Muscle layer of colon (tissue), 2 donors: Measurements from ENCODE around the gene ESPL1.
A peak's percentile ranks its signal among the peaks of the same experiment; 100 is the strongest.
"Not testable (repeated sequence)": the region's sequence is repeated elsewhere in the genome, so short reads cannot be mapped to it uniquely, and the experiment has no call there.

ENCODE experiments used
- H3K27ac ChIP-seq: one replicate; pipeline ENCODE4 v1.7.0; 2013; ENCODE audit warnings: low read depth, mild to moderate bottlenecking, low read length, moderate library complexity
- H3K27me3 ChIP-seq, 2 donors: one replicate each; pipeline ENCODE4 v1.7.0; 2013; ENCODE audit warnings: low read length in 2 of 2, mild to moderate bottlenecking in 2 of 2; ENCODE audit not compliant: insufficient read depth in 2 of 2, control insufficient read depth in 1 of 2
- H3K36me3 ChIP-seq: one replicate; pipeline ENCODE4 v1.7.0; 2013; ENCODE audit warnings: mild to moderate bottlenecking, low read length; ENCODE audit not compliant: insufficient read depth
- H3K4me1 ChIP-seq: one replicate; pipeline ENCODE4 v1.7.0; 2013; ENCODE audit warnings: mild to moderate bottlenecking, low read length; ENCODE audit not compliant: insufficient read depth
- H3K4me3 ChIP-seq, 2 donors: one replicate each; pipeline ENCODE4 v1.7.0; 2013; ENCODE audit warnings: low read length in 2 of 2, low read depth in 1 of 2, mild to moderate bottlenecking in 1 of 2, moderate library complexity in 1 of 2
- H3K9ac ChIP-seq: one replicate; pipeline ENCODE4 v1.7.0; 2013; ENCODE audit warnings: low read length
- H3K9me3 ChIP-seq: one replicate; pipeline ENCODE4 v1.7.0; 2013; ENCODE audit warnings: mild to moderate bottlenecking, low read length
- donor health status: abdominal sarcoma.
- donor health status: Adenocarcinoma of cecum.

ESPL1 gene

DNA sequence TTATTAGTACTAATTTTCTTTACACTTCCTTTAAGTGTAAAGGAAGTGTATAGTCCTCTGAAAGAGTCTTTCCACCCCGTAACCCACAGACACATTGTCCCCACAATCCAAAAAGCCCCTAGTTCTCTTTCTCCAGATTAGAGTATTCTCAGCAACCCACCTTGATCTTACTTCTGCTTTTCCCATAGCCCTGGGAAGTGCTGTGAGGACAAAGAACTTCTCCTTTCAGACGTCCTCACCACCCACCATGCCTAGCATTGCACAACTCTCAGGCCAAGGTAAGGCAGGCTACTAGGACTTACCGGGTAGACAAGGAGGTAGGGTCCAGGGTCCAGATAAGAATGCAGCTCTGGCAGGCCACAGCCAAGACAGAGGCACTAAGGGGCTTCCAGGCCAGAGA, 45.9 kb downstream of the ESPL1 start:
- Histone ChIP-seq H3K36me3 (peaks cover 50% of the 10 kb centered on the region), H3K4me3 (no peak overlapping the region), H3K9ac (no peak overlapping the region)

DNA sequence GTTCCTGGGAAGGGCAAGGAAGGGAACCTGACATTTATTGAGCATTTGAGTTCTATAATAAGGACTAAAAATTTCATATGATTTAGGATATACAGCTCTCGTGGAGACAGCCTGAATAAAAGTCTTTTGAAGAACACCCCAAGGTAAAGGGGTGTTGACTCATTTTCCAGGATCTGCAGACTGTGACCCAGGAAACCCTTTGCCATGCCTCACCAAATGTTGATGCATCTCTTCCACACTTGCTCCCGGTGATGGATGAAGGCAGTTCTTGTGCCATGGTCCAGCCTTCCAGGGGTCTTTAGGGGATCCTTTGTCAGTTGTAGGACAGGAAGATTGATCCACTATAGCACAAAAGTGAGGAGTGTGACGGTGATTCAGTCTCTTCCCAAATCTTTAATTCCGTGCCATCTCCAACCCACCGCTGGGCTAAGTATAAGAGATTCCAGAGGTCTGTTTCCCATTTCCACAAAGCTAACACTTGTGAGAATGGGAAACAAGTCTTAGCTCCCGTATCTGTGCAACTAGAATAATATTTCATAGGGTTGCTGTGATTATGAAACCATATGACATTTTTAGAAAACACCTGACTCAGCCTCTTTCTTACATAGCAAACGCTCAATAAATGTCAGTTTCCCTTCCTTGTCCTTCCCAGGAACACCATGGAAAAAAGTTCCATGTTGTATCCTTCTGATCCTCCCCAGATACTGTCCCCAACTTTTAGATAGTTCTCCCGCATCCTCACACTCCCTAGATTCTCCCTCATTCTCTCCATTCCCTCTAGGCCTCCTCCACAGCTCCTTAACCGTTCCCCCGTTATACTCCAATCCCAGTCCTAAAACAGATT, 52.5 kb downstream of the ESPL1 start:
- no peaks in the 10 kb centered on the region for H3K27me3 ChIP-seq
- peaks cover 26% of the 10 kb centered on the region for H3K4me1 ChIP-seq
- H3K27ac ChIP-seq: peak overlapping the region; percentile 80
- no peaks in the 10 kb centered on the region for H3K9me3 ChIP-seq
- H3K4me3 ChIP-seq: peak overlapping the region; percentile 67 to 91
- H3K36me3 ChIP-seq: peaks cover 29% of the 10 kb centered on the region
- H3K9ac ChIP-seq: peak overlapping the region; percentile 66

More for the DNA sequence above, 45.9 kb downstream of the ESPL1 start:
- Histone ChIP-seq H3K4me1 (no peaks in the 10 kb centered on the region), H3K27me3 (no peaks in the 10 kb centered on the region), H3K9me3 (no peaks in the 10 kb centered on the region), H3K27ac (no peak overlapping the region)

DNA sequence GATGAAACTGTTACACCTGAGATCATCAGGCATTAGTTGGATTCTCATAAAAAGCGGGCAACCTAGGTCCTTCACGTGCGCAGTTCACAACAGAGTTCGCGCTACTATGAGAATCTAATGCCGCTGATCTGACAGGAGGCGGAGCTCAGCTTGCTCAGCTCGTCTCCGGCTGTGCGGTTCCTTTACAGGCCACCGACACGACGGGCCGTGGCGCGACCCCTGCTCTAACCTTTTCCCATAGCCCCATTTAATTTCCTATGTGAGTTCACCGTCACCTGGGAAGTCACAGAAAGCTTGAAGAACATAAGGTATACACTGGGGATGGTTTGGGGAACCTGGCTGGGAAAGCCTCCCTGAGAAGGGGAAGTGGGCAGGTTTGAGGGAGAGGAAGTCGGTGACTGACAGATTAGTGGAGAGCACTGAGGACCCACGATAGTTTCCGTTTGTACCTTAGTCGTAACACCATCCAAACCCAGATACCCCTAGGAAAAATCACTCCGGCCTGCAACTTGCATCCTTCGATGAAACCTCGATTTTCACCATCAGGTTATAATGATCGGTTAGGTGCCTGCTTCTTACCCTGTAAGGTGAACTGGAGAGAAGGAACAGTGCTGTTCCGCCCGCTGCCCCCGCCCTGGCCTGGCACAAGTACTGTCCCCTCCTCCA, 56.1 kb downstream of the ESPL1 start:
- peaks cover 7% of the 10 kb centered on the region for H3K36me3 ChIP-seq
- H3K9me3 ChIP-seq: no peaks in the 10 kb centered on the region
- H3K4me3 ChIP-seq: peak overlapping the region; percentile 47 to 63
- peak overlapping the region; percentile 59 for H3K9ac ChIP-seq
- peak overlapping the region; percentile 93 for H3K27ac ChIP-seq
- H3K27me3 ChIP-seq: peaks cover 0 to 4% of the 10 kb centered on the region in 2 donors
- peaks cover 26% of the 10 kb centered on the region for H3K4me1 ChIP-seq

DNA sequence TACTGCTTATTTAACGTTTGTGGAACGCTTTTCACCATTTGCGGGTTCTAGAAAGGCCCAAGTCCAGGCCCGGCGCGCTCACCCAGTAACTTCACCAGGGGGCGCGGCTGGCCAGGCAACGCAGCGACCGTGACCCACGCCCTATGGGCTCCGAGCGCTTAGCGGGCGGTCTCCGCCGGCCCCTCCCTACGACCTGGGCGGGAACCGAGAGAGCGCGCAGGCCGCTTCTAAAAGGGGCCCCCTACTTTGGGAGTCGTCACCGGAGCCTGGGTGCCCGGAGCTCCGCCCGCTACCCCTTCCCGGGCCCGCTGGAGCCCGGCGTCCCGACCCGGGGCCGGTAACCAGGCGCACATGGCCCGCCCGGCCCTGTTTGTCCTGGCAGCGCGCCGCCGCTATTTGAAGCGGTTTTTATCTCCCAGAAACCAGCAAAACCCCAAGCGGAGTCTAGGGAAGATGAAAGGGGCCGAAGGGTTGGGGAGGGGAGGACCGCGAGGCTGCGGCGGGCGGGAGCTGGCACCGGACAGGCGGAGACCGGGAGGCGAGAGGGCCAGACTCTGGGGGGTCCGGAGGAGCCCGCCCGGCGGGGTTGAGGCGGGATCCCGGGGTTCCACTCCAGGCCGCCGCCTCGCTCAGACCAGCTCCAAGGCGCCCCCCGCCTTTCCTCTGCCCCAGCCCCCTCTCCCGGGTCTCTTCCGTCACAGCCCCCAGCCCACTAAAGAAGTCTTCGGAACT, 56.8 kb downstream of the ESPL1 start:
- Histone ChIP-seq H3K36me3 (peaks cover 4% of the 10 kb centered on the region), H3K4me3 (peak overlapping the region; percentile 47 to 63), H3K27me3 (peaks cover 0 to 6% of the 10 kb centered on the region in 2 donors), H3K4me1 (peaks cover 26% of the 10 kb centered on the region), H3K9ac (peak overlapping the region; percentile 59), H3K27ac (peak overlapping the region; percentile 93), H3K9me3 (no peaks in the 10 kb centered on the region)

DNA sequence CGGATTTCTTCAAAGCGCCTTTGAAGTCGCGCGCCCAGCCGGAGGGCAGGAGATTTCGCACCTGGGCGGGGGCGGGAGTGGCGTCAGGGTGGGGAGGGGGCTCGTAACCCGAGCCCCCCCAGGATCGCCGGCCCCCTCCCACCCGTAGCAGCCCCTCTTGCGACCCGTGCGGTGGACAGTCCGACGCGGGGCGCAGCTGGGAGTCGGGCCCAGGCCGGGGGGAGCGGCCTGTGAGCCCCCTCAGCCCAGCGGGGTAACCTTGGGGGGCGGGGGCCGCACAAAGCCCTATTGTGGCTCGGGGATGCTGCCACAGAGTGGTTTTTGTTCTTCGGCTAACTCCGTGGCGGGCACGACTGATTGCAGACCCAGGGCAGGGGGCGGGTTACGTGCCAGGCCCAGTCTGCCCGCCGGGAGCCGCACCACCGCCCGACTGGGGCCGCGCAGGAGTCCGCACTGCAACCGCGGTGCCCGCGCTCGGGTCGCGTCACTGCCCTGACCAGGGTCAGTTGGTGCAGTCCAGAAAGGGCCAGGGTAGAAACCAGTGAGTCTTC, 57.5 kb downstream of the ESPL1 start:
- peak overlapping the region; percentile 93 for H3K27ac ChIP-seq
- peaks cover 20% of the 10 kb centered on the region for H3K4me1 ChIP-seq
- H3K27me3 ChIP-seq: peaks cover 0 to 6% of the 10 kb centered on the region in 2 donors
- no peaks in the 10 kb centered on the region for H3K36me3 ChIP-seq
- H3K4me3 ChIP-seq: peak overlapping the region; percentile 47 to 63
- no peaks in the 10 kb centered on the region for H3K9me3 ChIP-seq
- H3K9ac ChIP-seq: peak overlapping the region; percentile 53

DNA sequence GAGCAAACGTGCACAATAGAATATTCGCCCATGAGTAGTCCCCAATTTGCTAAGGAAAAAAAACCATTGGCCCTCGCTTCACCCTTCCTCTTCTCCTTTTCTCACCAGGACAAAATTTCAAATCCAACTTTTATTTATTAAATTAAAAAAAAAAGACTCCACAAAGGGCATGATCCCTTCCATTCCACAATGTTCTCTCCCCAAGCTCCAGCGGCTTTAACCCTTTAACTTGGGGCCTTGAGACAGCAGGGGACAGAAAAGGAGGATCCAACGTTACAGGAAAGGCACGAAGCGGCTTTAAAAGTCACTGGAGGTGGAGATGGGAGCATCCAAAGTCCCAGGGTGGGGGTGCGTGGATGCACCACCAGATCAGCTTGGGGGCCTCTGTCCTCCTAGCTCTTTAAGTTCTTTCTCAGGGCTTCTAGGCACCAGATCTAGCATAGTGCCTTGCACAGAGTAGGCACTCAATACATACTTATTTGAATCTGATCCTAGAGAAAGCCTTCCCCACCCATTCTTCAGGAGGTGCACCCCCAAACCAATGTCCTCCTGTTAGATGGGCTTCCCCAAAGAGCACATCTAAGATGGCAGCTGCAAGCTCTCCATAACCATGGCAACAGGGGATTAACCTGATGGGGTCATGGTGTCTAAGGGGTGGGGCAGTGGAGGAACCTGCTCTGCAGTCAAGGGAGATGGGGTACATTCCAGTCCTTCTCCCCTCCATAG, 58.5 kb downstream of the ESPL1 start:
- no peaks in the 10 kb centered on the region for H3K9me3 ChIP-seq
- no peak overlapping the region for H3K27ac ChIP-seq
- no peak overlapping the region for H3K4me3 ChIP-seq
- peaks cover 0 to 6% of the 10 kb centered on the region in 2 donors for H3K27me3 ChIP-seq
- peaks cover 14% of the 10 kb centered on the region for H3K4me1 ChIP-seq
- H3K9ac ChIP-seq: peak overlapping the region; percentile 53
- no peaks in the 10 kb centered on the region for H3K36me3 ChIP-seq

DNA sequence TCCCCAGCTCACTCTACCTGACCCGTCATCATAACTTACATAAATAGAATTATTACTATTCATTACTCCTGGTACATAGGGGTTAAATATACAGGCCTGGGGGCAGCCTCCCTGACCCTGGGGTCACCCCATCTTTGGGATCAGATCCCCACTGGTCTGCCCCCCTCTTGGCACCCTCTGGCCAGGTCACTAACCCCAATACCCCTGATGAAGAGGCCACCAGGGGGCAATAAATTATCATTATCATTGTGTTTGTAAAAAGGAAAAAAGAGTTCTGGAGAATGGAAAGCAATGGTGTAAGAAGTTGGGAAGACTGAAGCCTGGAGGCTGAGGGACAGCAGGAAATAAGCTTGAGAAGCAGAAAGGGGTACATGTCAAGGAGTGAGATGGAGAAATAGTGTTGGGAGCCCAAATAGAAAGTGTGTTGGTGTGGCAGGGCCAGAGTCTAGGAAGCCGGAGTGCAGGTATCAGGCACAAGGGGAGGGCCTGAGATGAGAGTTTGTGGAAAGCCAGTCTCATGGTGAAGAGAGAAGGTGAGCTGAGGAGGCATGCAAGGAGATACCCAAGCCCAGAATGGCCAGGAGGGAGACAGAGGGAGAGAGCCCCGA, 59.4 kb downstream of the ESPL1 start:
- Histone ChIP-seq H3K27ac (no peak overlapping the region), H3K9me3 (no peaks in the 10 kb centered on the region), H3K4me1 (peaks cover 10% of the 10 kb centered on the region), H3K4me3 (no peak overlapping the region), H3K9ac (no peak overlapping the region), H3K36me3 (no peaks in the 10 kb centered on the region), H3K27me3 (peaks cover 3 to 6% of the 10 kb centered on the region in 2 donors)

DNA sequence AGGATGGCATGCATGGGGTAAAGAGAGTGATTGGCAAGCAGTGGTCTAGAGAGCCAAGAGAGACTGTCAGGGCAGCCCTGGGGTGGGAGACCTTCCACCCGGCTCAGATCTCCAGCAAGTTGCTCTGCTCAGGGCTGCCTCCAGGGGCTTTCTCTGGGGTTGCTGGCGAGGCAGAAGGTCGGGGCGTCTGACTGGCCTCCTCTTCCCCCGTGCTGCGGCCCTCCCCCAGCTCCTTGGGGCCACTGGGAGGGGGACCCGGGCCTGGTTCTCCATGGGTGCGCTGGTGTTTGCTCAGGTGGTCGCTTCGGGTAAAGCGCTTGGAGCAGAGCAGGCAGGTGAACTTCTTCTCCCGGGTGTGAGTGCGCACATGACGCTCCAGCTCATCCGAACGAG, 59.9 kb downstream of the ESPL1 start:
- Histone ChIP-seq H3K9me3 (no peaks in the 10 kb centered on the region), H3K4me3 (no peak overlapping the region), H3K36me3 (no peaks in the 10 kb centered on the region), H3K27ac (no peak overlapping the region), H3K27me3 (peaks cover 3 to 6% of the 10 kb centered on the region in 2 donors), H3K4me1 (peaks cover 10% of the 10 kb centered on the region), H3K9ac (no peak overlapping the region)

DNA sequence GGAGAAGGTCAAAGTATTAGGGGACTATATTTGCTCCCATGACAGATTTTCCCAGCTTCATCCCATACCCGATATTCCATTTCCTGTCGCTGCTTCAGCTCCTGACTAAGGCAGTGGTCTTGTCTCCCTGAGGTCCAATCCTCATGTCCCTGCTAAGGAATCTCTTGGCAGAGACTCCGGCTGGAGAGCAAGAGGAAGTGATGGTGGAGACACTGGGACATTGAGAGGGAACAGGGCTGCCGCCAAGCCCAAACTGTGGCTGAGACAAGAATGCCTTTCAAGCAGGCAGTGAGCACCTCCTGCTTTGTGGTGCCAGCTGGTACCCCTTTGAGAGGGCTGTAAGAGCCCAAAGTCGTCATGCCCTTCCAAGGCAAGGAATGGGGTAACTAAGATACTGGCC, 62.6 kb downstream of the ESPL1 start:
- Histone ChIP-seq H3K9me3 (no peaks in the 10 kb centered on the region), H3K27me3 (peaks cover 6 to 16% of the 10 kb centered on the region in 2 donors), H3K4me3 (no peak overlapping the region), H3K36me3 (no peaks in the 10 kb centered on the region), H3K4me1 (no peaks in the 10 kb centered on the region), H3K27ac (no peak overlapping the region), H3K9ac (no peak overlapping the region)

DNA sequence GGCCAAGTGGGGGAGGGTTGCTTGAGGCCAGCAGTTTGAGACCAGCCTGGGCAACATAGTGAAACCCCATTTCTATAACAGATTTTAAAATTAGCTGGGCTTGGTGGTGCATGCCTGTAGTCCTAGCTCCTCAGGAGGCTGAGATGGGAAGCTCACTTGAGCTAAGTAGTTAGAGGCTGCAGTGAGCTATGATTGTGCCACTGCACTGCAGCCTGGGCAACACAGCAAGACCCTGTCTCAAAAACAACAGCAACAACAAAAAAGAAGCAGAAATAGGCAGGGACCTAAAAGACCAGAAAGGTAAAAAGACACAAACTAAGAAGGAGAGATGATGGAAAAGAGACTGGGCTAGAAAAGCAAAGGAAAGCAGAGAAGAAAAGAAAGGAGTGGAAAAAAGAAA, 64.2 kb downstream of the ESPL1 start:
- H3K9ac ChIP-seq, H3K4me3 ChIP-seq, H3K36me3 ChIP-seq, H3K4me1 ChIP-seq, H3K27ac ChIP-seq, H3K9me3 ChIP-seq: not testable (repeated sequence)
- peaks cover 13 to 33% of the 10 kb centered on the region in 2 donors for H3K27me3 ChIP-seq
